ENCODE results near the gene PGK1.

DNA sequence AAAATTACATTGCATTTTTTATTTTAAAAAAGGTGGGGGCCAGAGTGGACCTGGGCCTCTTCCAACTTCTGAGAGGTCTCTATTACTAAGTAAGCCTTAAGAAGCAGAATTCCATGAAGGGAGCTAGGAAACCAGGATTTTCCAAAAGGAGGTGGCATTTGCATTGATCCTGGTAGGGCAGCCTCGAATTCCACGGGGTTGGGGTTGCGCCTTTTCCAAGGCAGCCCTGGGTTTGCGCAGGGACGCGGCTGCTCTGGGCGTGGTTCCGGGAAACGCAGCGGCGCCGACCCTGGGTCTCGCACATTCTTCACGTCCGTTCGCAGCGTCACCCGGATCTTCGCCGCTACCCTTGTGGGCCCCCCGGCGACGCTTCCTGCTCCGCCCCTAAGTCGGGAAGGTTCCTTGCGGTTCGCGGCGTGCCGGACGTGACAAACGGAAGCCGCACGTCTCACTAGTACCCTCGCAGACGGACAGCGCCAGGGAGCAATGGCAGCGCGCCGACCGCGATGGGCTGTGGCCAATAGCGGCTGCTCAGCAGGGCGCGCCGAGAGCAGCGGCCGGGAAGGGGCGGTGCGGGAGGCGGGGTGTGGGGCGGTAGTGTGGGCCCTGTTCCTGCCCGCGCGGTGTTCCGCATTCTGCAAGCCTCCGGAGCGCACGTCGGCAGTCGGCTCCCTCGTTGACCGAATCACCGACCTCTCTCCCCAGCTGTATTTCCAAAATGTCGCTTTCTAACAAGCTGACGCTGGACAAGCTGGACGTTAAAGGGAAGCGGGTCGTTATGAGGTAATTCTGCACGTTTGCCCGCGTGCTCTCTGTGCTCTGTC, at the start of gene PGK1:
- TF ChIP-seq CTCF (IDR thresholded peaks at IDR 0.05; ENCODE audit: insufficient read depth, low read length, poor library complexity, severe bottlenecking), result no peak
- TF ChIP-seq EZH2phosphoT487 (conservative IDR thresholded peaks at IDR 0.05; ENCODE audit: low read length), result no peak

Measured in SU-DHL-6 (cell line).